Measurements from ENCODE around the gene LYPD5.

DNA sequence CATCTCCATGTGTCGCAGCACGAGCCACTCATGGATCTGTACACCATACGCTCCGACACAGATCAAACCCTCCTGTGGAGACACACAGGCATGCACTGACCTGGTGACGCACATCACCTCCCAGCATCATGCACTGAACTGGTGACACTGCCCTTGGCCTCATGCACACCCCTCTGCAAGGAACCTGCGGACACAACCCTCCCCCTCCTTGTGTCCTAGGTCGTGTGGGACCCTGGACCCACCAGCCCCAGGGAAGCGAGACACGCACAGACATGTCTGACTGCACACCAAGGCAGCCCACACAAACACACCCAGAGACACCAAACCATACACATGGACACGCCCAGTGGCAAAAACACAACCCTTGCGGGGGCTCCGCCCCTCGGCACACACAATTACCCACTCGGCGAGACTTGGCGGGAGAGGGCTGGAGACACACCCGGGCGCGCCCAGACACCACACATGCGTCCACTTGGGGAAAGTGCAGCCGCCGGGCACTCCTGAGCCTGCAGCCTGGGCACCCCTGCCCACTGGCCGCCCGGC lies 19.5 kb downstream of the LYPD5 start:
- TF ChIP-seq POLR2A (IDR thresholded peaks at IDR 0.05; ENCODE audit: low read length): no peak
- TF ChIP-seq, protein P1, sequence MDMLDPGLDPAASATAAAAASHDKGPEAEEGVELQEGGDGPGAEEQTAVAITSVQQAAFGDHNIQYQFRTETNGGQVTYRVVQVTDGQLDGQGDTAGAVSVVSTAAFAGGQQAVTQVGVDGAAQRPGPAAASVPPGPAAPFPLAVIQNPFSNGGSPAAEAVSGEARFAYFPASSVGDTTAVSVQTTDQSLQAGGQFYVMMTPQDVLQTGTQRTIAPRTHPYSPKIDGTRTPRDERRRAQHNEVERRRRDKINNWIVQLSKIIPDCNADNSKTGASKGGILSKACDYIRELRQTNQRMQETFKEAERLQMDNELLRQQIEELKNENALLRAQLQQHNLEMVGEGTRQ (IDR thresholded peaks at IDR 0.05): 0 out of 2 replicates have a peak, but pooled peaks have one; percentile 1
- TF ChIP-seq MYC (IDR thresholded peaks at IDR 0.05; ENCODE audit: borderline replicate concordance, low read length): no peak
- TF ChIP-seq CHD4 (IDR thresholded peaks at IDR 0.05; ENCODE audit: borderline replicate concordance): no peak
- TF ChIP-seq, protein P2, sequence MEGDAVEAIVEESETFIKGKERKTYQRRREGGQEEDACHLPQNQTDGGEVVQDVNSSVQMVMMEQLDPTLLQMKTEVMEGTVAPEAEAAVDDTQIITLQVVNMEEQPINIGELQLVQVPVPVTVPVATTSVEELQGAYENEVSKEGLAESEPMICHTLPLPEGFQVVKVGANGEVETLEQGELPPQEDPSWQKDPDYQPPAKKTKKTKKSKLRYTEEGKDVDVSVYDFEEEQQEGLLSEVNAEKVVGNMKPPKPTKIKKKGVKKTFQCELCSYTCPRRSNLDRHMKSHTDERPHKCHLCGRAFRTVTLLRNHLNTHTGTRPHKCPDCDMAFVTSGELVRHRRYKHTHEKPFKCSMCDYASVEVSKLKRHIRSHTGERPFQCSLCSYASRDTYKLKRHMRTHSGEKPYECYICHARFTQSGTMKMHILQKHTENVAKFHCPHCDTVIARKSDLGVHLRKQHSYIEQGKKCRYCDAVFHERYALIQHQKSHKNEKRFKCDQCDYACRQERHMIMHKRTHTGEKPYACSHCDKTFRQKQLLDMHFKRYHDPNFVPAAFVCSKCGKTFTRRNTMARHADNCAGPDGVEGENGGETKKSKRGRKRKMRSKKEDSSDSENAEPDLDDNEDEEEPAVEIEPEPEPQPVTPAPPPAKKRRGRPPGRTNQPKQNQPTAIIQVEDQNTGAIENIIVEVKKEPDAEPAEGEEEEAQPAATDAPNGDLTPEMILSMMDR (IDR thresholded peaks at IDR 0.05): no peak
- TF ChIP-seq ZC3H11A (IDR thresholded peaks at IDR 0.05): no peak
